NCI-H460 (cell line): ENCODE data around the gene ACOT4. TPM values are rescaled to one million over a fixed set of nuclear protein-coding genes. Genes with fewer than 3 reads are reported as not detected.
A peak's percentile ranks its signal among the peaks of the same experiment; 100 is the strongest.
"Not testable (repeated sequence)": the region's sequence is repeated elsewhere in the genome, so short reads cannot be mapped to it uniquely, and the experiment has no call there.

Experiments
- DNase-seq: peaks from one replicate; pipeline ENCODE4 v3.0.0-alpha.2; 2016; ENCODE audit warnings: low read depth; ENCODE audit errors: extremely low read depth
- polyA plus RNA-seq: library from polyadenylated mRNA; depleted of rRNA; stranded (reverse); fragments of >200 nt; gene quantifications from 2 replicates; pipeline ENCODE4 v1.2.3, GENCODE V29; 2014; cell fraction: nucleus; rRNA removed
- total RNA-seq: library from RNA; depleted of rRNA; stranded (reverse); fragments of >200 nt; shearing (Covaris generic); gene quantifications from 2 replicates; pipeline ENCODE4 v1.2.3, GENCODE V29; 2014; rRNA removed

ACOT4 gene, protein sequence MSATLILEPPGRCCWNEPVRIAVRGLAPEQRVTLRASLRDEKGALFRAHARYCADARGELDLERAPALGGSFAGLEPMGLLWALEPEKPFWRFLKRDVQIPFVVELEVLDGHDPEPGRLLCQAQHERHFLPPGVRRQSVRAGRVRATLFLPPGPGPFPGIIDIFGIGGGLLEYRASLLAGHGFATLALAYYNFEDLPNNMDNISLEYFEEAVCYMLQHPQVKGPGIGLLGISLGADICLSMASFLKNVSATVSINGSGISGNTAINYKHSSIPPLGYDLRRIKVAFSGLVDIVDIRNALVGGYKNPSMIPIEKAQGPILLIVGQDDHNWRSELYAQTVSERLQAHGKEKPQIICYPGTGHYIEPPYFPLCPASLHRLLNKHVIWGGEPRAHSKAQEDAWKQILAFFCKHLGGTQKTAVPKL
- total RNA-seq, result 3.6 and 4.9 TPM in 2 replicates
- polyA plus RNA-seq, result 2.3 and 4.2 TPM in 2 replicates

- DNase-seq, result peak; percentile 15
Observed at GRCh38 chr14:73591690-73592449, at the start of gene ACOT4. Gene ACOT4, plus strand, starts transcription at chr14:73591873. Its CDS starts 87 bp downstream, at chr14:73591960.

DNA sequence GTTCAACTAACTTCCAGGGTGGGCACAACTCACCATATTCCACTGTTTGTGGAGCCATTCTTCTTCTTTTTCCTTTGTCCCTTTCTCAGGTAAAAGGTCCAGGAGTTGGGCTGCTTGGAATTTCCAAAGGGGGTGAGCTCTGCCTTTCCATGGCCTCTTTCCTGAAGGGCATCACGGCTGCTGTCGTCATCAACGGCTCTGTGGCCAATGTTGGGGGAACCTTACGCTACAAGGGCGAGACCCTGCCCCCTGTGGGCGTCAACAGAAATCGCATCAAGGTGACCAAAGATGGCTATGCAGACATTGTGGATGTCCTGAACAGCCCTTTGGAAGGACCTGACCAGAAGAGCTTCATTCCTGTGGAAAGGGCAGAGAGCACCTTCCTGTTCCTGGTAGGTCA is 48.7 kb upstream of the ACOT4 start:
- DNase-seq, result not testable (repeated sequence)

GRCh38 chr14:73545353-73545752 is 46.3 kb upstream of the ACOT4 start:
- not testable (repeated sequence) for DNase-seq

DNA sequence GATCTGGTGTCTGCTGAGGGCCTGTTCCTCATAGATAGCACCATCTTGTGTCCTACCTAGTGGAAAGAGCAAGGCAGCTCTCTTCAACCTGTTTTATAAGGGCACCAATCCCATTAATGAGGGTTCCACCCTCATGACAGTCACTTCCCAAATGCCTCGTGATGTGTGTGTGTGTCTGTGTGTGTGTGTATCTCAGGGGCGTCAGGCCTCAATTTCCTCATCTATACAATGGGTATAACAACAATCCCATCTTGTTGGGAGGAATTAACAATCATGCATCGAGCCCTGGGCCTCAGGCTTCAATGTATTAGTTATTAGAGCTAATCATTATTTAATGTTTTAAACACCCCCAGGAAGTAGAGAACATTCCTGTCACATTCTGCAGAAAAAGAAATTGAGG is 42.6 kb upstream of the ACOT4 start:
- not testable (repeated sequence) for DNase-seq

DNA sequence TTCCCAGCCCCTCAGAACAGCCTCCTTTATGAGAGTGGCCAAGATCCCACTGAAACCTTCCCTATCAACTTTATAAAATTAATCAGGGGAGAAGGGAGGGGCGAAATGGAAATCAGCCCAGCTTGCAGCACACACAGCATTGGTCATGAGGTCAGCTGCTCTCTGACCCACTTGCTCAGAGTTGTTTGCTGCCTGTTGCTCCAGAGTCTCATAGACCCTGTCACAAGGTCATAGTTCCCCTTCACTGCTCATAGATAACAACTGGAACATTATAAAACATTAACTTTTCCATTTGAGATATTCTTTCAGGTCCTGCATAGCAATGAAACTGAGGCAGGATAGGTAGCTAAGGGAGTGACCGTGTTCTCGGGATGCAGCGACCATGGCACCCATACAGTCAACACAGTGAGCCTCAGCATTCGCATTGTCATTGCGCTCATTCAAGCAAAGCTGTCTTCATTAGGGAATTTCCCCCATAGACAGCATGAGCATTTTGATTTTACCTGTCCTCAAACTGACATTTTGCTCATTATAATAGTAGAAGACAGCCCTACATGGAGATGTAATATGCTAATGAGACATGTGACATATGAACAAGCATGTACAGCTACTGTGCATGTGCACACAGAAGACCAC is 41.7 kb upstream of the ACOT4 start:
- not testable (repeated sequence) for DNase-seq

GRCh38 chr14:73553845-73554244 is 37.8 kb upstream of the ACOT4 start:
- DNase-seq, result no peak

DNA sequence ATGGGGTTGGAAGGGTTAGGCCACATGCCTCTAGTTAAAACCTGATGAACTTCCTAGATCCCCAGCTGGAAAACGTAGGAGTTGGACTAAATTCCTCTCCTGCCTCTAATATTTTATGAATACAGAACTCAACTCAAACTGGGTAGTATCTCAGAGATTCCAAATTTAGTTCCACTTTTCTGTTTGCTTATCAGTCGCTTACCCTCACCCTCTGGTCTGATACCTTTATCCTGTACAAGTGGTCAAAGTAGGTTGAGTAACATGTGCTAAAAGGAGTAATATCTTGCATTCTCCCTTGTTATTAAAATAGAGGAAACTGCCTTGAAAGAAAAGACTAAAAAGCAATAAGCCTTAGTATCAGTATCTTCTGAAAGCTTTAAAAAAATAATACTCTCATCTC is 34.5 kb upstream of the ACOT4 start:
- not testable (repeated sequence) for DNase-seq

DNA sequence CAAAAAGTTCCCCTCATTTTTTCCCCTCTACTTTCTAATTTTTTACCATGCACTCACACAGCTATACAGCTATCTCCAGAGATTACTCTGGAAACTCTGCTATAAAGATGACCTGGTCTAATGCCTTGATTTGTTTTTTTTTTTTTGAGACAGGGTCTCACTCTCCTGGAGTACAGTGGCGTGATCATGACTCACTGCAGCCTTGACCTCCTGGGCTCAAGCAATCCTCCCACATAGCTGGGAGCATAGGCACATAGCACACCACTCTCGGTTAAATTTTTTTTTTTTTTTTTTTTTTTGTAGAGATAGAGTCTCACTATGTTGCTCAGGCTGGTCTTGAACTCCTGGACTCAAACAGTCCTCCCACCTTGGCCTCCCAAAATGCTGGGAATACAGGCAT is 33.4 kb upstream of the ACOT4 start:
- not testable (repeated sequence) for DNase-seq

DNA sequence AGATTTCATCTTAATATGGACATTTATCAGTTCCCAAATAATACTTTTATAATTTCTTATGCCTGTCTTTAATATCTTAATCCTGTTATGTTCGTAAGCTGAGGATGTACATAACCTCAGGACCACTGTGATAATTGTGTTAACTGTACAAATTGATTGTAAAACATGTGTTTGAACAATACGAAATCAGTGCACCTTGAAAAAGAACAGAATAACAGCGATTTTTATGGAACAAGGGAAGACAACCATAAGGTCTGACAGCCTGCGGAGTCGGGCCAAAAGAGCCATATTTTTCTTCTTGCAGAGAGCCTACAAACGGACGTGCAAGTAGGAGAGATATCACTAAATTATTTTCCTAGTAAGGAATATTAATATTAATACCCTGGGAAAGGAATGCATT is 29.4 kb upstream of the ACOT4 start:
- DNase-seq, result not testable (repeated sequence)

DNA sequence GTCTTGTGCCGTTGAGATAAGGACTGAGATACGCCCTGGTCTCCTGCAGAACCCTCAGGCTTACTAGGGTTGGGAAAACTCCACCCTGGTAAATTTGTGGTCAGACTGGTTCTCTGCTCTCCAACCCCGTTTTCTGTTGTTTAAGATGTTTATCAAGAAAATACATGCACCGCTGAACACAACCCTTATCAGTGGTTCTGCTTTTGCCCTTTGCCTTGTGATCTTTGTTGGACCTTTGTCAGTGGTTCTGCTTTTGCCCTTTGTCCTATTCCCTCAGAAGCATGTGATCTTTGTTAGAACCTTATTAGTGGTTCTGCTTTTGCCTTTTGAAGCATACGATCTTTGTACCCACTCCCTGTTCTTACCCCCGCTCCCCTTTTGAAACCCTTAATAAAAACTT is 29.0 kb upstream of the ACOT4 start:
- DNase-seq, result not testable (repeated sequence)

- DNase-seq, result not testable (repeated sequence)
Observed at GRCh38 chr14:73566431-73566830, 25.2 kb upstream of the ACOT4 start.

DNA sequence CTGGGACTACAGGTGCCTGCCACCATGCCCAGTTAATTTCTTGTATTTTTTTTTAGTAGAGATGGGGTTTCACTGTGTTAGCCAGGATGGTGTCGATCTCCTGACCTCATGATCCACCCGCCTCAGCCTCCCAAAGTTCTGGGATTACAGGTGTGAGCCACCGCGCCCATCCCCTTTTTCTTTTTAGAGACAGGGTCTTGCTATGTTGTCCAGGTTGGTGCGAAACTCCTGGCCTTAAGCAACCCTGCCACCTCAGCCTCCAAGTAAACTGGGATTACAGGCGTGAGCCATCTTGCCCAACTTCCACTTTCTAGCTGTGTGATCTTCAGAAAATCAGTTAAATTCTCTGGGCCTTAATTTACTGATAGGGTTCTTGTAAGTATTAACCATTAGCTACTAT is 24.7 kb upstream of the ACOT4 start:
- not testable (repeated sequence) for DNase-seq

- DNase-seq, result no peak
Observed at GRCh38 chr14:73567358-73567757, 24.3 kb upstream of the ACOT4 start.

DNA sequence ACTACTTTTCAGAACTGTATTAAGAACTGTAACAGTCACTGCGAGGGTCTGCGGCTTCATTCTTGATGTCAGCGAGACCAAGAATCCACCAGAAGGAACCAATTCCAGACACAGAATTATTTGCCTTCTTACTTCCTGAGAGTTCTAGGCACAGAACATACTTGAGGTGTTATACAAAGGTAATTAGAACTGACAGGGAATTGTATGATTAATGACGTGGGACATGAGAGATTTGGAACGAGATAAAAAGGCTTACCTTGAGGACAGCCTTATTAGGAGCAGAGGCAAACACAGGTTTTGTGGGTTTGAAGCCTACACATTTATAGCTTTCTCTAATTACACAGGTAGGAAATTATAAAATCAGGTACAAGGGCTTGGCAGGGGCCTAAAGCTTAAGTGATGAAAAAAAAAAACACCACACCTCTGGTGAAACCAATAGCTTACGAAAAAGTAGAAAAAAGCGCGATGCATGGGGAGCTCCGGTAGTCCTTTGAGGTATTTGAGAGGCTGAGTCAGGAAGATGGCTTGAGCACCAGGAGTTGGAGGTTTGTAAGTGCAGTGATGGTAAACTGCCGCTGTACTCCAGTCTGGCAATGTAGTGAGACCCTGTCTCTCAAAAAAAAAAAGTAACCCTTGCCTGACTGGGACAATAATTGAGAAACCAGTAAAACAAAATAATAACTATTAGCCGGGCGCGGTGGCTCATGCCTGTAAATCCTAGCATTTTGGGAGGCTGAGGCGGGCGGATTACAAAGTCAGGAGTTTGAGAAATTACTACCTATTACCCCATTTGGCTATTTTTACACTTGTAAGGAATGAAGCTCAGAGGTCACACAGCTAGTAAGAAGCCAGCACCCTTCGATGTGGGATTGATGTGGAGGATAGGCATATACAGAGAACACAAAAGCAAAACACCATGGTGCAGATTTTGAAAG is 23.5 kb upstream of the ACOT4 start:
- DNase-seq, result no peak

- not testable (repeated sequence) for DNase-seq
Observed at GRCh38 chr14:73568886-73569184, 22.8 kb upstream of the ACOT4 start.

DNA sequence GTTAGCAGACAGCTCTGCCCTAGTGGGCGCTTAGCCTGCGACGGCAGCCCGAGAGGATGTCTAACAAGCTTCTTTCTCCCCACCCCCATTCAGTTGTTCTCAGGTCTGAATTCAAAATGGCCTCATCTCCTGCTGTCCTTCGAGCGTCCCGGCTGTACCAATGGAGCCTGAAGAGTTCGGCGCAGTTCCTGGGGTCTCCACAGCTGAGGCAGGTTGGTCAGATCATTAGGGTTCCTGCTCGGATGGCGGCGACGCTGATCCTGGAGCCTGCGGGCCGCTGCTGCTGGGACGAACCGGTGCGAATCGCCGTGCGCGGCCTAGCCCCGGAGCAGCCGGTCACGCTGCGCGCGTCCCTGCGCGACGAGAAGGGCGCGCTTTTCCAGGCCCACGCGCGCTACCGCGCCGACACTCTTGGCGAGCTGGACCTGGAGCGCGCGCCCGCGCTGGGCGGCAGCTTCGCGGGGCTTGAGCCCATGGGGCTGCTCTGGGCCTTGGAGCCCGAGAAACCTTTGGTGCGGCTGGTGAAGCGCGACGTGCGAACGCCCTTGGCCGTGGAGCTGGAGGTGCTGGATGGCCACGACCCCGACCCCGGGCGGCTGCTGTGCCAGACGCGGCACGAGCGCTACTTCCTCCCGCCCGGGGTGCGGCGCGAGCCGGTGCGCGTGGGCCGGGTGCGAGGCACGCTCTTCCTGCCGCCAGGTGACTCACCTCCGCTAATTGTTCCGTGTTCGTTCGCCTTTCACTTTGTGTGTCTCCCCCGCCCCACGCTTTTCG is 22.3 kb upstream of the ACOT4 start, which contains the start of gene ACOT2:
TSS of gene ACOT2 (plus strand) at position 29 of the 774 bp plus-strand sequence. CDS start at position 57, 28 bp downstream.
- DNase-seq, result peak; percentile 79

- DNase-seq, result not testable (repeated sequence)
Observed at GRCh38 chr14:73570913-73571312, 20.8 kb upstream of the ACOT4 start.

DNA sequence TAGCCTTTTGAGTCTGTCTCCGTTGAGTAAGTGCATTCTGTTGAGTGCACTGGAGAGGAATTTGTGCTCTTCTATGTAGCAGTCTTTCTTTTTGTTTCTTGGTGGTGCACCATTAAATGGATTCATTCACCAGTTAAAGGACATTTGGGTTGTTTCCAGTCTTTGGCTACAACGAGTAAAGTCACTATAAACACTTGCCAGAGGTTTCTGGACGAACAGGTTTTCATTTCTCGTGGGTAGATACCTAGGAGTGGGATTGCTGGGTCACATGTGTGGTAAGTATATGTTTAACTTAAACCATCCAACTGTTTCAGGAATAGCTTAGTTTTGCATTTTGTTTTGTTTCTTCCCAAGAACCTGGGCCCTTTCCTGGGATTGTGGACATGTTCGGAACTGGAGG is 18.6 kb upstream of the ACOT4 start:
- not testable (repeated sequence) for DNase-seq

- DNase-seq, result not testable (repeated sequence)
Observed at GRCh38 chr14:73573740-73574139, 17.9 kb upstream of the ACOT4 start.
